Liver (tissue), 9 donors: Measurements from ENCODE around the gene GRID1. TPM values are rescaled to one million over a fixed set of nuclear protein-coding genes. Genes with fewer than 3 reads are reported as not detected.

Source experiments
- DNase-seq: peaks from one replicate; pipeline ENCODE4 v3.0.0-alpha.2; 2017; ENCODE audit warnings: low spot score
- H3K27ac ChIP-seq, 2 donors: one replicate each; pipeline ENCODE4 v1.7.0; 2013; ENCODE audit warnings: inconsistent platforms in 2 of 2, low read length in 2 of 2, control low read depth in 1 of 2, low read depth in 1 of 2, mild to moderate bottlenecking in 1 of 2
- H3K27me3 ChIP-seq, 4 donors: one replicate each; pipeline versions ENCODE4 v1.6.1 to v1.7.0; 2013; ENCODE audit warnings: low read length in 3 of 4, inconsistent platforms in 1 of 4, mild to moderate bottlenecking in 1 of 4, moderate library complexity in 1 of 4; ENCODE audit not compliant: control insufficient read depth in 4 of 4, insufficient read depth in 4 of 4
- H3K36me3 ChIP-seq, 4 donors: one replicate each; pipeline versions ENCODE4 v1.6.1 to v1.7.0; 2013; ENCODE audit warnings: low read length in 3 of 4, mild to moderate bottlenecking in 3 of 4, low read depth in 1 of 4, moderate library complexity in 1 of 4; ENCODE audit not compliant: control insufficient read depth in 4 of 4, insufficient read depth in 3 of 4
- H3K4me1 ChIP-seq, 4 donors: one replicate each; pipeline versions ENCODE4 v1.6.1 to v1.7.0; 2013; ENCODE audit warnings: low read length in 3 of 4, mild to moderate bottlenecking in 3 of 4, moderate library complexity in 1 of 4; ENCODE audit not compliant: control insufficient read depth in 4 of 4, insufficient read depth in 4 of 4
- H3K4me3 ChIP-seq, 3 donors: one replicate each; pipeline versions ENCODE4 v1.6.1 to v1.7.0; 2013; ENCODE audit warnings: low read length in 3 of 3, control low read depth in 1 of 3, low read depth in 1 of 3, mild to moderate bottlenecking in 1 of 3
- H3K9ac ChIP-seq, 2 donors: one replicate each; pipeline ENCODE4 v1.7.0; 2013; ENCODE audit warnings: low read length in 2 of 2, mild to moderate bottlenecking in 2 of 2, moderate library complexity in 2 of 2, control low read depth in 1 of 2, low read depth in 1 of 2
- H3K9me3 ChIP-seq, 4 donors: one replicate each; pipeline versions ENCODE4 v1.6.1 to v1.7.0; 2013; ENCODE audit warnings: low read length in 3 of 4; ENCODE audit not compliant: control insufficient read depth in 4 of 4
- FOXA1 ChIP-seq: IDR thresholded peaks from 2 replicates; pipeline ENCODE4 v1.6.1; 2016; ENCODE audit warnings: antibody characterized with exemption
- GABPA ChIP-seq, 2 donors: IDR thresholded peaks in 1 of 2; conservative IDR thresholded peaks in 1 of 2; 2 replicates each; pipeline ENCODE4 v1.6.1; 2016; ENCODE audit warnings: antibody characterized with exemption in 2 of 2, mild to moderate bottlenecking in 1 of 2, moderate library complexity in 1 of 2
- HNF4G ChIP-seq: IDR thresholded peaks from 2 replicates; pipeline ENCODE4 v1.6.1; 2016; ENCODE audit warnings: antibody characterized with exemption
- JUND ChIP-seq, 2 donors: IDR thresholded peaks; 2 replicates each; pipeline ENCODE4 v1.6.1; 2016; ENCODE audit warnings: antibody characterized with exemption in 2 of 2
- NR2F2 ChIP-seq: IDR thresholded peaks from 2 replicates; pipeline ENCODE4 v1.6.1; 2016; ENCODE audit warnings: antibody characterized with exemption
- RAD21 ChIP-seq, 2 donors: IDR thresholded peaks; 2 replicates each; pipeline ENCODE4 v1.6.1; 2016; ENCODE audit warnings: antibody characterized with exemption in 2 of 2, mild to moderate bottlenecking in 2 of 2
- RXRA ChIP-seq, 2 donors: IDR thresholded peaks; 2 replicates each; pipeline ENCODE4 v1.6.1; 2017 to 2018; ENCODE audit warnings: antibody characterized with exemption in 2 of 2, mild to moderate bottlenecking in 1 of 2
- SP1 ChIP-seq: IDR thresholded peaks from 2 replicates; pipeline ENCODE4 v1.6.1; 2018; ENCODE audit warnings: antibody characterized with exemption, mild to moderate bottlenecking
- TAF1 ChIP-seq: conservative IDR thresholded peaks from 2 replicates; pipeline ENCODE4 v1.6.1; 2016; ENCODE audit warnings: antibody characterized with exemption, mild to moderate bottlenecking
- YY1 ChIP-seq: IDR thresholded peaks from 2 replicates; pipeline ENCODE4 v1.6.1; 2016; ENCODE audit warnings: antibody characterized with exemption, mild to moderate bottlenecking
- WGBS: extraction: QIAGEN DNeasy Blood & Tissue Kit; methylation state at CpG from one replicate; pipeline ENCODE4 v1.1.7; 2013; 5-methylcytosine and 5-hydroxymethylcytosine counted together
- polyA plus RNA-seq, 2 donors: library from polyadenylated mRNA; stranded (reverse) in 1 of 2; unstranded in 1 of 2; fragments of 200-250 nt in 1 of 2; fragments of >200 nt in 1 of 2; fragmentation: Nextera tagmentation in 1 of 2; extraction: Ambion mirVana in 1 of 2; gene quantifications; one replicate each; pipeline versions ENCODE4 v1.2.1 to v1.2.3, GENCODE V29; 2013 to 2015
- total RNA-seq, 2 donors: library from RNA; depleted of rRNA; stranded (reverse); fragments of >200 nt; gene quantifications; one replicate each; pipeline ENCODE4 v1.2.3, GENCODE V29; 2014
- TF ChIP-seq, protein P1 (sequence below): IDR thresholded peaks from 2 replicates; pipeline ENCODE4 v1.6.1; 2016; ENCODE audit warnings: antibody characterized with exemption
- TF ChIP-seq, protein P2 (sequence below): IDR thresholded peaks from 2 replicates; pipeline ENCODE4 v1.6.1; 2016; ENCODE audit warnings: antibody characterized with exemption
- TF ChIP-seq, protein P3 (sequence below): fragments of 150-350 bp; IDR thresholded peaks from 2 replicates; pipeline ENCODE4 v1.5.1; 2017; ENCODE audit warnings: improper control_type of control experiment, low read depth, low read length; ENCODE audit not compliant: missing input control
- TF ChIP-seq, protein P4 (sequence below): IDR thresholded peaks from 2 replicates; pipeline ENCODE4 v1.6.1; 2016; ENCODE audit warnings: antibody characterized with exemption, mild to moderate bottlenecking
- donor health status: healthy.
- donor health status: healthy.
- donor health status: healthy.
- donor health status: healthy.
- donor health status: healthy.

Gene GRID1
- total and polyA plus RNA-seq, 4 donors = 0.09 to 0.17 (median 0.14) TPM; not detected in 1

DNA sequence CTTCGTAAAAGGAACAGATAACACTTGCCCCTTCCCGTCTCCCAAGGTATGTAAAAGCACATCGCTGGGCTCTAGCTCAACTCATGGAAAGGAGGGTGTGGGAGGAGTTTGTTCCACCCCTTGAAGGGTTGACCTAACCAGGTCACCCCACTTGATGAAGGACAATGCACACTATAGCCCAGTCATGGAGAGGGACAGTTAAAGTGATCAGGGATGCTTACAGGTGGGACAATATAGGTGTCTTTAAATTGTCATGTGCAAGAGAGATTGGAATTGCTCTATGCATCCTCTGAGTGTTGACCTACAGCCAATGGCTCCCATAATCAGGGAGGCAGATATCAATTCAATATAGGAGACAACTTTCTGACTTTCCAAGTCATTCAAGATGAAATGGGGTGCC, 448.2 kb downstream of the GRID1 start:
- H3K9ac ChIP-seq = no peak overlapping the region
- 85% methylated on average over 3 of the region's 3 CpGs for WGBS
- peaks cover 0 to 9% (median 3%) of the 10 kb centered on the region in 4 donors for H3K4me1 ChIP-seq
- H3K36me3 ChIP-seq = no peaks in the 10 kb centered on the region
- H3K27ac ChIP-seq = no peak overlapping the region
- no peaks in the 10 kb centered on the region for H3K9me3 ChIP-seq
- H3K27me3 ChIP-seq = no peaks in the 10 kb centered on the region
- TF ChIP-seq SP1 (no peak), RXRA (IDR thresholded peaks at IDR 0.05) (no peak), JUND (IDR thresholded peaks at IDR 0.05) (no peak), YY1 (no peak), TAF1 (no peak), FOXA1 (no peak), GABPA (IDR thresholded peaks at IDR 0.05 in 1 of 2, conservative IDR thresholded peaks at IDR 0.05 in 1 of 2) (no peak), HNF4G (no peak), NR2F2 (no peak), RAD21 (IDR thresholded peaks at IDR 0.05) (no peak)
- TF ChIP-seq, protein P1, sequence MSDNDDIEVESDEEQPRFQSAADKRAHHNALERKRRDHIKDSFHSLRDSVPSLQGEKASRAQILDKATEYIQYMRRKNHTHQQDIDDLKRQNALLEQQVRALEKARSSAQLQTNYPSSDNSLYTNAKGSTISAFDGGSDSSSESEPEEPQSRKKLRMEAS = no peak
- TF ChIP-seq, protein P2, sequence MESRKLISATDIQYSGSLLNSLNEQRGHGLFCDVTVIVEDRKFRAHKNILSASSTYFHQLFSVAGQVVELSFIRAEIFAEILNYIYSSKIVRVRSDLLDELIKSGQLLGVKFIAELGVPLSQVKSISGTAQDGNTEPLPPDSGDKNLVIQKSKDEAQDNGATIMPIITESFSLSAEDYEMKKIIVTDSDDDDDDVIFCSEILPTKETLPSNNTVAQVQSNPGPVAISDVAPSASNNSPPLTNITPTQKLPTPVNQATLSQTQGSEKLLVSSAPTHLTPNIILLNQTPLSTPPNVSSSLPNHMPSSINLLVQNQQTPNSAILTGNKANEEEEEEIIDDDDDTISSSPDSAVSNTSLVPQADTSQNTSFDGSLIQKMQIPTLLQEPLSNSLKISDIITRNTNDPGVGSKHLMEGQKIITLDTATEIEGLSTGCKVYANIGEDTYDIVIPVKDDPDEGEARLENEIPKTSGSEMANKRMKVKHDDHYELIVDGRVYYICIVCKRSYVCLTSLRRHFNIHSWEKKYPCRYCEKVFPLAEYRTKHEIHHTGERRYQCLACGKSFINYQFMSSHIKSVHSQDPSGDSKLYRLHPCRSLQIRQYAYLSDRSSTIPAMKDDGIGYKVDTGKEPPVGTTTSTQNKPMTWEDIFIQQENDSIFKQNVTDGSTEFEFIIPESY = no peak
- TF ChIP-seq, protein P3, sequence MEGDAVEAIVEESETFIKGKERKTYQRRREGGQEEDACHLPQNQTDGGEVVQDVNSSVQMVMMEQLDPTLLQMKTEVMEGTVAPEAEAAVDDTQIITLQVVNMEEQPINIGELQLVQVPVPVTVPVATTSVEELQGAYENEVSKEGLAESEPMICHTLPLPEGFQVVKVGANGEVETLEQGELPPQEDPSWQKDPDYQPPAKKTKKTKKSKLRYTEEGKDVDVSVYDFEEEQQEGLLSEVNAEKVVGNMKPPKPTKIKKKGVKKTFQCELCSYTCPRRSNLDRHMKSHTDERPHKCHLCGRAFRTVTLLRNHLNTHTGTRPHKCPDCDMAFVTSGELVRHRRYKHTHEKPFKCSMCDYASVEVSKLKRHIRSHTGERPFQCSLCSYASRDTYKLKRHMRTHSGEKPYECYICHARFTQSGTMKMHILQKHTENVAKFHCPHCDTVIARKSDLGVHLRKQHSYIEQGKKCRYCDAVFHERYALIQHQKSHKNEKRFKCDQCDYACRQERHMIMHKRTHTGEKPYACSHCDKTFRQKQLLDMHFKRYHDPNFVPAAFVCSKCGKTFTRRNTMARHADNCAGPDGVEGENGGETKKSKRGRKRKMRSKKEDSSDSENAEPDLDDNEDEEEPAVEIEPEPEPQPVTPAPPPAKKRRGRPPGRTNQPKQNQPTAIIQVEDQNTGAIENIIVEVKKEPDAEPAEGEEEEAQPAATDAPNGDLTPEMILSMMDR = no peak
- TF ChIP-seq, protein P4, sequence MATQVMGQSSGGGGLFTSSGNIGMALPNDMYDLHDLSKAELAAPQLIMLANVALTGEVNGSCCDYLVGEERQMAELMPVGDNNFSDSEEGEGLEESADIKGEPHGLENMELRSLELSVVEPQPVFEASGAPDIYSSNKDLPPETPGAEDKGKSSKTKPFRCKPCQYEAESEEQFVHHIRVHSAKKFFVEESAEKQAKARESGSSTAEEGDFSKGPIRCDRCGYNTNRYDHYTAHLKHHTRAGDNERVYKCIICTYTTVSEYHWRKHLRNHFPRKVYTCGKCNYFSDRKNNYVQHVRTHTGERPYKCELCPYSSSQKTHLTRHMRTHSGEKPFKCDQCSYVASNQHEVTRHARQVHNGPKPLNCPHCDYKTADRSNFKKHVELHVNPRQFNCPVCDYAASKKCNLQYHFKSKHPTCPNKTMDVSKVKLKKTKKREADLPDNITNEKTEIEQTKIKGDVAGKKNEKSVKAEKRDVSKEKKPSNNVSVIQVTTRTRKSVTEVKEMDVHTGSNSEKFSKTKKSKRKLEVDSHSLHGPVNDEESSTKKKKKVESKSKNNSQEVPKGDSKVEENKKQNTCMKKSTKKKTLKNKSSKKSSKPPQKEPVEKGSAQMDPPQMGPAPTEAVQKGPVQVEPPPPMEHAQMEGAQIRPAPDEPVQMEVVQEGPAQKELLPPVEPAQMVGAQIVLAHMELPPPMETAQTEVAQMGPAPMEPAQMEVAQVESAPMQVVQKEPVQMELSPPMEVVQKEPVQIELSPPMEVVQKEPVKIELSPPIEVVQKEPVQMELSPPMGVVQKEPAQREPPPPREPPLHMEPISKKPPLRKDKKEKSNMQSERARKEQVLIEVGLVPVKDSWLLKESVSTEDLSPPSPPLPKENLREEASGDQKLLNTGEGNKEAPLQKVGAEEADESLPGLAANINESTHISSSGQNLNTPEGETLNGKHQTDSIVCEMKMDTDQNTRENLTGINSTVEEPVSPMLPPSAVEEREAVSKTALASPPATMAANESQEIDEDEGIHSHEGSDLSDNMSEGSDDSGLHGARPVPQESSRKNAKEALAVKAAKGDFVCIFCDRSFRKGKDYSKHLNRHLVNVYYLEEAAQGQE = no peak
- no peak overlapping the region for H3K4me3 ChIP-seq
- no peak for DNase-seq

DNA sequence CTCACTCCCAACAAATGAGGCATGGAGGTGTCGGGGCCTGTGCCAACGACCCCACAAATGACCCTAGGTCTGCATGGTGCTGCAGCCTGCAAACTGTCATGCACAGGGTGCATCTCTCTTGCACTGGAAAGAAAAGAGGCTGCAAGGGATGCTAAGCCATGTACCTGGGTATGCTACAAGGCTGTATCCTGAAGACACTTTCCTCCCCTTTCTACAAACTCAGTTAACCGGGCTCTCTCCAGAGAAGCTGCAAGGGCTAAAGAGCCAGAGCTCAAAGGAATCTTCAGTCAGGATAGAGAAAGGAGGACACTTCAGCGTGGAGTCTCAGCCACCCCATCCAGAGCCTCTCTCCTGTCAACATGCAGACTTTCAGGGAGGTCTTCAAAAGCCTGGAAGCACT, 449.0 kb downstream of the GRID1 start:
- Histone ChIP-seq H3K4me1 (peaks cover 0 to 9% (median 3%) of the 10 kb centered on the region in 4 donors), H3K27ac (no peak overlapping the region), H3K27me3 (no peaks in the 10 kb centered on the region), H3K4me3 (no peak overlapping the region), H3K9me3 (no peaks in the 10 kb centered on the region), H3K36me3 (no peaks in the 10 kb centered on the region), H3K9ac (no peak overlapping the region)
- DNase-seq = no peak
- WGBS = 52% methylated on average over 4 of the region's 4 CpGs
- TF ChIP-seq, protein P2 = no peak
- no peak for TF ChIP-seq JUND (IDR thresholded peaks at IDR 0.05)
- TF ChIP-seq TAF1 = no peak
- no peak for TF ChIP-seq FOXA1
